ENCODE measurements around the gene KERA.

GRCh38 chr12:91057368-91058165, at the start of gene KERA:
- TF ChIP-seq, protein P1, sequence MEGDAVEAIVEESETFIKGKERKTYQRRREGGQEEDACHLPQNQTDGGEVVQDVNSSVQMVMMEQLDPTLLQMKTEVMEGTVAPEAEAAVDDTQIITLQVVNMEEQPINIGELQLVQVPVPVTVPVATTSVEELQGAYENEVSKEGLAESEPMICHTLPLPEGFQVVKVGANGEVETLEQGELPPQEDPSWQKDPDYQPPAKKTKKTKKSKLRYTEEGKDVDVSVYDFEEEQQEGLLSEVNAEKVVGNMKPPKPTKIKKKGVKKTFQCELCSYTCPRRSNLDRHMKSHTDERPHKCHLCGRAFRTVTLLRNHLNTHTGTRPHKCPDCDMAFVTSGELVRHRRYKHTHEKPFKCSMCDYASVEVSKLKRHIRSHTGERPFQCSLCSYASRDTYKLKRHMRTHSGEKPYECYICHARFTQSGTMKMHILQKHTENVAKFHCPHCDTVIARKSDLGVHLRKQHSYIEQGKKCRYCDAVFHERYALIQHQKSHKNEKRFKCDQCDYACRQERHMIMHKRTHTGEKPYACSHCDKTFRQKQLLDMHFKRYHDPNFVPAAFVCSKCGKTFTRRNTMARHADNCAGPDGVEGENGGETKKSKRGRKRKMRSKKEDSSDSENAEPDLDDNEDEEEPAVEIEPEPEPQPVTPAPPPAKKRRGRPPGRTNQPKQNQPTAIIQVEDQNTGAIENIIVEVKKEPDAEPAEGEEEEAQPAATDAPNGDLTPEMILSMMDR (conservative IDR thresholded peaks at IDR 0.05; ENCODE audit: low read depth, low read length) = no peak
- no peak for TF ChIP-seq CEBPB (IDR thresholded peaks at IDR 0.05; ENCODE audit: low read depth, low read length)
- TF ChIP-seq CHD1 (IDR thresholded peaks at IDR 0.05; ENCODE audit: low read depth, low read length) = no peak
- no peak for TF ChIP-seq POLR2A (IDR thresholded peaks at IDR 0.05; ENCODE audit: low read depth, low read length)
- no peak for TF ChIP-seq RFX5 (IDR thresholded peaks at IDR 0.05; ENCODE audit: low read depth, low read length)
- TF ChIP-seq USF2 (IDR thresholded peaks at IDR 0.05; ENCODE audit: low read depth, low read length) = no peak
- TF ChIP-seq RAD21 (IDR thresholded peaks at IDR 0.05; ENCODE audit: low read length) = no peak
- no peak for TF ChIP-seq SMC3 (IDR thresholded peaks at IDR 0.05; ENCODE audit: low read depth, low read length)

All from IMR-90 (cell line).